ENCODE data around the gene TERB1.

DNA sequence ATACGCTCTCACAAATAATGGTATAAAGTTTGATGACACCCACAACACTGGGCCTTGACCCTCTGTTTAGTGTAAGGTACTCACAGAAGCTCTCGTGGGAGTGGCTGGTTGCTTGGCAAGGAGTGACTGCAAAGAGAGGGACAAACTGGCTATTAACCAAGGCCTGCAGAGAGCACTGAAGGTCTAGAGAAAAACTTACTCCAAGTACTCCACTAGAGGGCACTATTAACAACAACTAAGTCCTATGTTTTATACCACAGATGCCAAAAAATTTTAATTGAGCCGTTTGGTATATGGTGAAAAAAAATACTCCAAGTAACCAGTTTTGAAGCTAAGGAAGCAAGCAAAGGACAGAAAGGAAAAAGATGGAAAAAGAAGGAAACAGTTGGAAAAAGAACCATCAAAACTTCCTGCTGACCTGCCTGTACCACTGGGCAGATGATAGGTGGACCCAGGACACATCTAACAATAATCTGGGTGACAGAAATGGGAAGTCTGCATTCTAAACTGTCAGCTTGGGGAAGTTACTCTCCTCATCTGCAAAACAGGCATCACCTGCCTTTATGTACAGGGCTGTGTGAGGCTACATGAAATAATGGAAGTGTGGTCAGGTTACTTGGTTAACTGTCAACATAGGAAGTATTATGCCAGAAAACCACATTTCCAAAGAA is 73.1 kb downstream of the TERB1 start:
- TF ChIP-seq, protein P1, sequence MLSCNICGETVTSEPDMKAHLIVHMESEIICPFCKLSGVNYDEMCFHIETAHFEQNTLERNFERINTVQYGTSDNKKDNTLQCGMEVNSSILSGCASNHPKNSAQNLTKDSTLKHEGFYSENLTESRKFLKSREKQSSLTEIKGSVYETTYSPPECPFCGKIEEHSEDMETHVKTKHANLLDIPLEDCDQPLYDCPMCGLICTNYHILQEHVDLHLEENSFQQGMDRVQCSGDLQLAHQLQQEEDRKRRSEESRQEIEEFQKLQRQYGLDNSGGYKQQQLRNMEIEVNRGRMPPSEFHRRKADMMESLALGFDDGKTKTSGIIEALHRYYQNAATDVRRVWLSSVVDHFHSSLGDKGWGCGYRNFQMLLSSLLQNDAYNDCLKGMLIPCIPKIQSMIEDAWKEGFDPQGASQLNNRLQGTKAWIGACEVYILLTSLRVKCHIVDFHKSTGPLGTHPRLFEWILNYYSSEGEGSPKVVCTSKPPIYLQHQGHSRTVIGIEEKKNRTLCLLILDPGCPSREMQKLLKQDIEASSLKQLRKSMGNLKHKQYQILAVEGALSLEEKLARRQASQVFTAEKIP (CRISPR knock-in tag; IDR thresholded peaks at IDR 0.05; ENCODE audit: borderline replicate concordance) = no peak
- TF ChIP-seq BHLHE40 (IDR thresholded peaks at IDR 0.05; ENCODE audit: low read length) = no peak
- no peak for TF ChIP-seq NFE2L2 (IDR thresholded peaks at IDR 0.05; ENCODE audit: low read length)
- TF ChIP-seq, protein P2, sequence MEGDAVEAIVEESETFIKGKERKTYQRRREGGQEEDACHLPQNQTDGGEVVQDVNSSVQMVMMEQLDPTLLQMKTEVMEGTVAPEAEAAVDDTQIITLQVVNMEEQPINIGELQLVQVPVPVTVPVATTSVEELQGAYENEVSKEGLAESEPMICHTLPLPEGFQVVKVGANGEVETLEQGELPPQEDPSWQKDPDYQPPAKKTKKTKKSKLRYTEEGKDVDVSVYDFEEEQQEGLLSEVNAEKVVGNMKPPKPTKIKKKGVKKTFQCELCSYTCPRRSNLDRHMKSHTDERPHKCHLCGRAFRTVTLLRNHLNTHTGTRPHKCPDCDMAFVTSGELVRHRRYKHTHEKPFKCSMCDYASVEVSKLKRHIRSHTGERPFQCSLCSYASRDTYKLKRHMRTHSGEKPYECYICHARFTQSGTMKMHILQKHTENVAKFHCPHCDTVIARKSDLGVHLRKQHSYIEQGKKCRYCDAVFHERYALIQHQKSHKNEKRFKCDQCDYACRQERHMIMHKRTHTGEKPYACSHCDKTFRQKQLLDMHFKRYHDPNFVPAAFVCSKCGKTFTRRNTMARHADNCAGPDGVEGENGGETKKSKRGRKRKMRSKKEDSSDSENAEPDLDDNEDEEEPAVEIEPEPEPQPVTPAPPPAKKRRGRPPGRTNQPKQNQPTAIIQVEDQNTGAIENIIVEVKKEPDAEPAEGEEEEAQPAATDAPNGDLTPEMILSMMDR (CRISPR knock-in tag; IDR thresholded peaks at IDR 0.05) = peak; percentile 64
- TF ChIP-seq, protein P3, sequence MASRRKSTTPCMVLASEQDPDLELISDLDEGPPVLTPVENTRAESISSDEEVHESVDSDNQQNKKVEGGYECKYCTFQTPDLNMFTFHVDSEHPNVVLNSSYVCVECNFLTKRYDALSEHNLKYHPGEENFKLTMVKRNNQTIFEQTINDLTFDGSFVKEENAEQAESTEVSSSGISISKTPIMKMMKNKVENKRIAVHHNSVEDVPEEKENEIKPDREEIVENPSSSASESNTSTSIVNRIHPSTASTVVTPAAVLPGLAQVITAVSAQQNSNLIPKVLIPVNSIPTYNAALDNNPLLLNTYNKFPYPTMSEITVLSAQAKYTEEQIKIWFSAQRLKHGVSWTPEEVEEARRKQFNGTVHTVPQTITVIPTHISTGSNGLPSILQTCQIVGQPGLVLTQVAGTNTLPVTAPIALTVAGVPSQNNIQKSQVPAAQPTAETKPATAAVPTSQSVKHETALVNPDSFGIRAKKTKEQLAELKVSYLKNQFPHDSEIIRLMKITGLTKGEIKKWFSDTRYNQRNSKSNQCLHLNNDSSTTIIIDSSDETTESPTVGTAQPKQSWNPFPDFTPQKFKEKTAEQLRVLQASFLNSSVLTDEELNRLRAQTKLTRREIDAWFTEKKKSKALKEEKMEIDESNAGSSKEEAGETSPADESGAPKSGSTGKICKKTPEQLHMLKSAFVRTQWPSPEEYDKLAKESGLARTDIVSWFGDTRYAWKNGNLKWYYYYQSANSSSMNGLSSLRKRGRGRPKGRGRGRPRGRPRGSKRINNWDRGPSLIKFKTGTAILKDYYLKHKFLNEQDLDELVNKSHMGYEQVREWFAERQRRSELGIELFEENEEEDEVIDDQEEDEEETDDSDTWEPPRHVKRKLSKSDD (CRISPR knock-in tag; IDR thresholded peaks at IDR 0.05; ENCODE audit: low read depth) = no peak
- TF ChIP-seq, protein P4, sequence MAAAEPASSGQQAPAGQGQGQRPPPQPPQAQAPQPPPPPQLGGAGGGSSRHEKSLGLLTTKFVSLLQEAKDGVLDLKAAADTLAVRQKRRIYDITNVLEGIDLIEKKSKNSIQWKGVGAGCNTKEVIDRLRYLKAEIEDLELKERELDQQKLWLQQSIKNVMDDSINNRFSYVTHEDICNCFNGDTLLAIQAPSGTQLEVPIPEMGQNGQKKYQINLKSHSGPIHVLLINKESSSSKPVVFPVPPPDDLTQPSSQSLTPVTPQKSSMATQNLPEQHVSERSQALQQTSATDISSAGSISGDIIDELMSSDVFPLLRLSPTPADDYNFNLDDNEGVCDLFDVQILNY (CRISPR knock-in tag; conservative IDR thresholded peaks at IDR 0.05) = no peak
- TF ChIP-seq ZNF282 (IDR thresholded peaks at IDR 0.05; ENCODE audit: partially characterized antibody) = no peak
